Left forelimb (tissue), 1 donor: ENCODE results near the gene POLR3C.
A peak's percentile ranks its signal among the peaks of the same experiment; 100 is the strongest.

ENCODE experiments used
- DNase-seq: peaks from one replicate; pipeline ENCODE4 v3.0.0-alpha.2; 2018; ENCODE audit warnings: low spot score

The POLR3C gene

GRCh38 chr1:145871994-145872924, 48.3 kb downstream of the POLR3C start:
- DNase-seq = peak; percentile 82

- DNase-seq = no peak
Observed at GRCh38 chr1:145874646-145875045, 50.6 kb downstream of the POLR3C start.

GRCh38 chr1:145877923-145878486, 54.0 kb downstream of the POLR3C start:
- DNase-seq = no peak

- no peak for DNase-seq
Observed at GRCh38 chr1:145878724-145879123, 54.7 kb downstream of the POLR3C start.

- DNase-seq = no peak
Observed at GRCh38 chr1:145879775-145880174, 55.8 kb downstream of the POLR3C start.

- no peak for DNase-seq
Observed at GRCh38 chr1:145884675-145885074, 60.7 kb downstream of the POLR3C start.

- peak; percentile 86 for DNase-seq
Observed at GRCh38 chr1:145885738-145886287, 61.8 kb downstream of the POLR3C start, which contains the start of gene ANKRD35. Gene ANKRD35 (minus strand): TSS chr1:145885866. CDS start chr1:145885758, 108 bp downstream.

GRCh38 chr1:145886390-145886789, 62.4 kb downstream of the POLR3C start:
- DNase-seq = no peak

- no peak for DNase-seq
Observed at GRCh38 chr1:145886816-145887215, 62.8 kb downstream of the POLR3C start.

- no peak for DNase-seq
Observed at GRCh38 chr1:145887631-145888030, 63.6 kb downstream of the POLR3C start.

- no peak for DNase-seq
Observed at GRCh38 chr1:145889722-145890121, 65.7 kb downstream of the POLR3C start.

- DNase-seq = no peak
Observed at GRCh38 chr1:145891143-145891542, 67.1 kb downstream of the POLR3C start.

- peak; percentile 93 for DNase-seq
Observed at GRCh38 chr1:145891587-145892485, 67.8 kb downstream of the POLR3C start.

GRCh38 chr1:145892486-145893087, 68.6 kb downstream of the POLR3C start:
- no peak for DNase-seq

GRCh38 chr1:145893306-145894055, 69.5 kb downstream of the POLR3C start:
- DNase-seq = no peak
